Loucy (cell line): Measurements from ENCODE around the gene ZNF132.

Experiments used
- EZH2phosphoT487 ChIP-seq: fragments of 200-600 bp; IDR thresholded peaks from 2 replicates; pipeline ENCODE4 v1.6.1; 2018; ENCODE audit warnings: antibody characterized with exemption, mild to moderate bottlenecking, moderate library complexity, borderline replicate concordance
- TF ChIP-seq, protein P1 (sequence below): fragments of 200-600 bp; sonication (generic); conservative IDR thresholded peaks from 2 replicates; pipeline ENCODE4 v1.5.1; 2014; ENCODE audit warnings: mild to moderate bottlenecking, antibody characterized with exemption, low read length

DNA sequence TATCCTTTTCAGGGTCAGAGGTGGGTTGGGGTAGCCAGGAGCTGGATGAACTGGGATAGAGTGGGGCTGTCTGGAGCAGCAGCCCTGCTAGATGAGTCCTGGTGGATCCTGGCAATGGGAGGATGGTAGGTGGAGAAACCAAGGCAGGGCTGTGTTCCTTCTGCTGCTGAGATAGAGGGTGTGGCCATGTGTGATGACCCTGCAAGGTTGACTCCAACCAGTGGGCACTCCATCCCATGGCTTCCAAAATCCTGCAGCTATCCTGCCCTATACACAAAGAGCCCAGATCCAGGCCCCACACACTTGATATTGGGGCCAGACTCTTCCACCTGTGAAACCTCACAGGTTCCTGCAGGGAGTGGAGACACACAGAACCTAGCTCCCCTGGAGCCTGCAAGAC lies 33.8 kb upstream of the ZNF132 start:
- TF ChIP-seq, protein P1, sequence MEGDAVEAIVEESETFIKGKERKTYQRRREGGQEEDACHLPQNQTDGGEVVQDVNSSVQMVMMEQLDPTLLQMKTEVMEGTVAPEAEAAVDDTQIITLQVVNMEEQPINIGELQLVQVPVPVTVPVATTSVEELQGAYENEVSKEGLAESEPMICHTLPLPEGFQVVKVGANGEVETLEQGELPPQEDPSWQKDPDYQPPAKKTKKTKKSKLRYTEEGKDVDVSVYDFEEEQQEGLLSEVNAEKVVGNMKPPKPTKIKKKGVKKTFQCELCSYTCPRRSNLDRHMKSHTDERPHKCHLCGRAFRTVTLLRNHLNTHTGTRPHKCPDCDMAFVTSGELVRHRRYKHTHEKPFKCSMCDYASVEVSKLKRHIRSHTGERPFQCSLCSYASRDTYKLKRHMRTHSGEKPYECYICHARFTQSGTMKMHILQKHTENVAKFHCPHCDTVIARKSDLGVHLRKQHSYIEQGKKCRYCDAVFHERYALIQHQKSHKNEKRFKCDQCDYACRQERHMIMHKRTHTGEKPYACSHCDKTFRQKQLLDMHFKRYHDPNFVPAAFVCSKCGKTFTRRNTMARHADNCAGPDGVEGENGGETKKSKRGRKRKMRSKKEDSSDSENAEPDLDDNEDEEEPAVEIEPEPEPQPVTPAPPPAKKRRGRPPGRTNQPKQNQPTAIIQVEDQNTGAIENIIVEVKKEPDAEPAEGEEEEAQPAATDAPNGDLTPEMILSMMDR, result no peak
- no peak for TF ChIP-seq EZH2phosphoT487
